NCI-H2107 treated with DMSO at 0.1 percent for 48 hours (cell line): Measurements from ENCODE around the gene PRICKLE4.
"Not testable (repeated sequence)": the region's sequence is repeated elsewhere in the genome, so short reads cannot be mapped to it uniquely, and the experiment has no call there.

Experiments
- DNase-seq: peaks from one replicate; lab custom pipeline; 2025; ENCODE audit not compliant: unreplicated experiment; lab: John Stamatoyannopoulos, UW

Gene PRICKLE4

GRCh38 chr6:41744236-41744787 is 36.3 kb upstream of the PRICKLE4 start:
- no peak for DNase-seq

- no peak for DNase-seq
These were observed 34.5 kb upstream of the PRICKLE4 start for GRCh38 chr6:41746107-41746506.

GRCh38 chr6:41747256-41748101 is 33.1 kb upstream of the PRICKLE4 start, which contains the start of gene PGC:
PGC (minus strand) TSS chr6:41747397; CDS start chr6:41747334, 63 bp downstream.
- DNase-seq: no peak

GRCh38 chr6:41748102-41748477 is 32.5 kb upstream of the PRICKLE4 start:
- DNase-seq: no peak

- DNase-seq: no peak
These were observed 32.0 kb upstream of the PRICKLE4 start for GRCh38 chr6:41748542-41748941.

GRCh38 chr6:41750374-41750773 is 30.2 kb upstream of the PRICKLE4 start:
- DNase-seq: no peak

GRCh38 chr6:41755895-41756294 is 24.7 kb upstream of the PRICKLE4 start:
- DNase-seq: no peak

GRCh38 chr6:41756354-41756753 is 24.2 kb upstream of the PRICKLE4 start:
- no peak for DNase-seq

- DNase-seq: no peak
These were observed 23.3 kb upstream of the PRICKLE4 start for GRCh38 chr6:41757271-41757670.

- no peak for DNase-seq
These were observed 22.5 kb upstream of the PRICKLE4 start for GRCh38 chr6:41757931-41758640.

GRCh38 chr6:41758641-41759035 is 21.9 kb upstream of the PRICKLE4 start:
- DNase-seq: no peak

GRCh38 chr6:41759106-41759904 is 21.3 kb upstream of the PRICKLE4 start:
- no peak for DNase-seq

- no peak for DNase-seq
These were observed 20.5 kb upstream of the PRICKLE4 start for GRCh38 chr6:41759905-41760579.

- DNase-seq: no peak
These were observed 17.1 kb upstream of the PRICKLE4 start for GRCh38 chr6:41763470-41763869.

GRCh38 chr6:41766043-41766664 is 14.4 kb upstream of the PRICKLE4 start:
- DNase-seq: not testable (repeated sequence)

GRCh38 chr6:41767112-41767833 is 13.3 kb upstream of the PRICKLE4 start:
- no peak for DNase-seq

GRCh38 chr6:41768545-41769308 is 11.9 kb upstream of the PRICKLE4 start:
- DNase-seq: no peak

- DNase-seq: no peak
These were observed 11.2 kb upstream of the PRICKLE4 start for GRCh38 chr6:41769376-41769775.
